ENCODE data around the gene LRRC36. TPM values are rescaled to one million over a fixed set of nuclear protein-coding genes. Genes with fewer than 3 reads are reported as not detected.

The LRRC36 gene
- total and polyA plus RNA-seq, 2 of the 13 experiments (the other 11 are each of a cell fraction or from before 2014, with no cell fraction given) = 0.12 to 0.15 TPM

DNA sequence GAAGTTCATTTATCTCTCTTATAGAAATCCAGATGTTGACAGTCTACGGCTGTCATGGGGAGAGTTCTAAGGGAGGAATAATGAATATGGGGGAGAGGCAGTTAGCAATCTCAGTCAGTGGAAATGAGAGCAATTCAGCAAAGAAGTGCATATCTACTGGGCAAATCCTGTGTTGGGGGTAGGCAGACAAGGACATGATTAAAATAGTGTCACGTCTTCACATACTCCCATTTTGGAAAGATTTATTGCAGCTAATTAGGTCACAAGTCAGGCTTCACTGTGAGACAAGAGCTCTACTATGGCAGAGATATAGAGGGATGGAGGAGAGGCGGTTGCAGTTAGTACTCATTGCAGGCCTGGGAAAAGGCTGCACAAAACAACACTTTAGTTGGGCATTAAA, 29.8 kb downstream of the LRRC36 start:
- ChIA-PET CTCF (ENCODE audit: low intra/inter-chr PET ratio, low total read pairs) (interaction anchor here (0.6 kb wide), 1 partner anchor 46 kb away, joined by 3 read pairs; no protein-coding TSS in a partner anchor), POLR2A (no interaction called here)
- Histone ChIP-seq H3K79me2 (ENCODE audit: insufficient read depth, low read length) (no peaks in the 10 kb centered on the region), H3K4me1 (ENCODE audit: insufficient read depth, low read length) (peaks cover 28% of the 10 kb centered on the region), H3K9me3 (ENCODE audit: low read length) (no peaks in the 10 kb centered on the region), H3K27me3 (ENCODE audit: control insufficient read depth in 1 of 2, insufficient read depth in 2 of 2, low read length in 2 of 2) (no peaks in the 10 kb centered on the region), H3K27ac (ENCODE audit: extremely low read length, insufficient read depth, low read length) (no peak overlapping the region), H3K4me3 (replicated peaks in 1 of 3; ENCODE audit: insufficient read depth in 1 of 3, low read depth in 2 of 3, low read length in 3 of 3) (no peak overlapping the region), H3K4me2 (ENCODE audit: low read depth, low read length) (no peak overlapping the region), H2AFZ (ENCODE audit: low read length) (no peak overlapping the region), H3K9ac (ENCODE audit: insufficient read depth, low read depth, low read length) (no peak overlapping the region), H4K20me1 (ENCODE audit: insufficient read depth, low read length) (no peaks in the 10 kb centered on the region), H3K36me3 (replicated peaks in 1 of 2; ENCODE audit: control insufficient read depth in 1 of 2, insufficient read depth in 2 of 2, low read length in 2 of 2) (no peaks in the 10 kb centered on the region)
- no peak for FAIRE-seq
- TF ChIP-seq SCMH1 (CRISPR knock-in tag; IDR thresholded peaks at IDR 0.05; ENCODE audit: borderline replicate concordance) (no peak), ZNF451 (CRISPR knock-in tag; IDR thresholded peaks at IDR 0.05) (no peak), AFF4 (CRISPR knock-in tag; IDR thresholded peaks at IDR 0.05) (no peak), ZNF331 (CRISPR knock-in tag; IDR thresholded peaks at IDR 0.05) (no peak)
- TF ChIP-seq, protein P1, sequence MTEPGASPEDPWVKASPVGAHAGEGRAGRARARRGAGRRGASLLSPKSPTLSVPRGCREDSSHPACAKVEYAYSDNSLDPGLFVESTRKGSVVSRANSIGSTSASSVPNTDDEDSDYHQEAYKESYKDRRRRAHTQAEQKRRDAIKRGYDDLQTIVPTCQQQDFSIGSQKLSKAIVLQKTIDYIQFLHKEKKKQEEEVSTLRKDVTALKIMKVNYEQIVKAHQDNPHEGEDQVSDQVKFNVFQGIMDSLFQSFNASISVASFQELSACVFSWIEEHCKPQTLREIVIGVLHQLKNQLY (CRISPR knock-in tag; IDR thresholded peaks at IDR 0.05) = no peak
- in situ Hi-C loops (cut with HindIII; ENCODE audit: extremely low pct_ligation_motif_present, low pct_unique_long_range_greater_than_20kb) (no loop called here), intact Hi-C loops (cut with micrococcal nuclease; ENCODE audit: unreplicated experiment) (loop anchor here (2.0 kb wide), 1 partner anchor 26 kb away; no protein-coding TSS in a partner anchor)
- 68% methylated on average over 3 of the region's 3 CpGs for WGBS (ENCODE audit: low lambda C conversion rate)
- no TSS peak for BruUV-seq (replicated peaks)
- ATAC-seq = no peak
- no peak for DNase-seq (ENCODE audit: low spot score)
